Parathyroid adenoma (tissue), 2 donors: ENCODE data around the gene LCP2.

Source experiments
- H2AFZ ChIP-seq: fragments of 300-600 bp; sonication (generic); one replicate; pipeline ENCODE4 v1.7.0; 2017; ENCODE audit warnings: antibody characterized with exemption, mild to moderate bottlenecking
- H3K27ac ChIP-seq: fragments of 300-600 bp; sonication (generic); one replicate; pipeline ENCODE4 v1.7.0; 2017
- H3K27me3 ChIP-seq: fragments of 300-600 bp; sonication (generic); one replicate; pipeline ENCODE4 v1.7.0; 2017; ENCODE audit warnings: low read length; ENCODE audit not compliant: control insufficient read depth, insufficient read depth
- H3K36me3 ChIP-seq: fragments of 300-600 bp; sonication (generic); one replicate; pipeline ENCODE4 v1.7.0; 2017; ENCODE audit warnings: low read length; ENCODE audit not compliant: control insufficient read depth, insufficient read depth
- H3K4me1 ChIP-seq: fragments of 300-600 bp; sonication (generic); one replicate; pipeline ENCODE4 v1.7.0; 2017; ENCODE audit warnings: control low read depth
- H3K4me2 ChIP-seq: fragments of 300-600 bp; sonication (generic); one replicate; pipeline ENCODE4 v1.7.0; 2017; ENCODE audit warnings: low read length
- H3K4me3 ChIP-seq: fragments of 300-600 bp; sonication (generic); one replicate; pipeline ENCODE4 v1.7.0; 2017; ENCODE audit warnings: low read depth, low read length
- H3K79me2 ChIP-seq: fragments of 300-600 bp; sonication (generic); one replicate; pipeline ENCODE4 v1.7.0; 2017; ENCODE audit warnings: control low read depth
- H3K9ac ChIP-seq: fragments of 300-600 bp; sonication (generic); one replicate; pipeline ENCODE4 v1.7.0; 2017; ENCODE audit warnings: mild to moderate bottlenecking
- H3K9me3 ChIP-seq: fragments of 300-600 bp; sonication (generic); one replicate; pipeline ENCODE4 v1.7.0; 2017; ENCODE audit warnings: low read length; ENCODE audit not compliant: control insufficient read depth
- CTCF ChIP-seq: fragments of 300-600 bp; sonication (generic); IDR thresholded peaks from one replicate; pipeline ENCODE4 v1.7.0; 2017; ENCODE audit warnings: antibody characterized with exemption, mild to moderate bottlenecking
- donor health status: primary hyperparathyroidism.

LCP2 gene

DNA sequence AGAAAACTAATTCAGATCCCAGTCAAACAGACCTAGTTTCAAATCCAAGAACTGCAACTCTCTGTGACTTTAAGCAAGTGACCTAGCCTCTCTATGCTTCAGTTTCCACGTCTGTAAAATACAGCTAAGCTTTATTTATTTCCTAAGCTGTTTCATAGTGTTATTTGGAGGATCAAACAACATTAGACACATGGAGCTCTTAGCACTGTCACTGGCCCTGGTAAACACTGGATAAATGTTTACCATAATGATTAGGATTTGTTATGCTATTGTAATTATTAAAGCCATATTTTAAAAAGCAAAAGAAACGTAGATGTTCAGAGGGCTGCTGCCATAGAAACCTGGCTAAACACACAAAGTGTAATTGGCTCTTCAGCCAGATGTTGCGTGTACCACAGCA is 91.4 kb downstream of the LCP2 start:
- TF ChIP-seq CTCF, result no peak
- H3K27me3 ChIP-seq, result no peaks in the 10 kb centered on the region
- H3K4me3 ChIP-seq, result no peak overlapping the region
- no peak overlapping the region for H2AFZ ChIP-seq
- no peaks in the 10 kb centered on the region for H3K79me2 ChIP-seq
- no peak overlapping the region for H3K9ac ChIP-seq
- H3K4me2 ChIP-seq, result no peak overlapping the region
- H3K27ac ChIP-seq, result no peak overlapping the region
- no peaks in the 10 kb centered on the region for H3K36me3 ChIP-seq
- H3K4me1 ChIP-seq, result no peaks in the 10 kb centered on the region
- H3K9me3 ChIP-seq, result no peaks in the 10 kb centered on the region

GRCh38 chr5:170204202-170204601 is 93.4 kb downstream of the LCP2 start:
- no peak overlapping the region for H3K9ac ChIP-seq
- H3K27ac ChIP-seq, result no peak overlapping the region
- no peak overlapping the region for H3K4me2 ChIP-seq
- no peak for TF ChIP-seq CTCF
- H3K36me3 ChIP-seq, result no peaks in the 10 kb centered on the region
- no peak overlapping the region for H2AFZ ChIP-seq
- no peaks in the 10 kb centered on the region for H3K9me3 ChIP-seq
- no peaks in the 10 kb centered on the region for H3K79me2 ChIP-seq
- no peaks in the 10 kb centered on the region for H3K27me3 ChIP-seq
- no peak overlapping the region for H3K4me3 ChIP-seq
- no peaks in the 10 kb centered on the region for H3K4me1 ChIP-seq

DNA sequence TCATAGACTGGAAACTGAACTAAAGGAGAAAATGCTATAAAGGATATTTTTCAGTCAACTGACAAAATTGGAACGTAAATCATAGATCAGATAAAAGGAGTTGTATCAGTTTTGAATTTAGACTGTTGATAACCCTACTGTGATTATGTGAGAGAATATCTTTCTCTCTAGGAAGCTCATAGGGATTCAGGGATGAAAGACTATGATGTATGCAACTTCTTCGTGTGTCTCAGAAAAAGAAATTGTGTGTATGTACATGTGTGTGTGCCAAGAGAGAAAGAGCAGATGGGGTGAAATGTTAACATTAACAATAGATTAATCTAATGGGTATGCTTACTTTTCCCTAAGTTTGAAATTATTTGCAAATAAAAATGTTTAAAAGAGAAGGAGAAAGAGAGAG is 95.5 kb downstream of the LCP2 start:
- no peaks in the 10 kb centered on the region for H3K4me1 ChIP-seq
- no peaks in the 10 kb centered on the region for H3K79me2 ChIP-seq
- no peak overlapping the region for H3K27ac ChIP-seq
- no peak overlapping the region for H3K4me2 ChIP-seq
- no peak overlapping the region for H3K4me3 ChIP-seq
- no peak overlapping the region for H2AFZ ChIP-seq
- no peaks in the 10 kb centered on the region for H3K27me3 ChIP-seq
- no peak for TF ChIP-seq CTCF
- no peak overlapping the region for H3K9ac ChIP-seq
- H3K36me3 ChIP-seq, result no peaks in the 10 kb centered on the region
- H3K9me3 ChIP-seq, result no peaks in the 10 kb centered on the region

GRCh38 chr5:170201311-170201710 is 96.3 kb downstream of the LCP2 start:
- H3K4me3 ChIP-seq, result no peak overlapping the region
- no peaks in the 10 kb centered on the region for H3K4me1 ChIP-seq
- H3K4me2 ChIP-seq, result no peak overlapping the region
- H3K9ac ChIP-seq, result no peak overlapping the region
- H3K79me2 ChIP-seq, result no peaks in the 10 kb centered on the region
- no peak for TF ChIP-seq CTCF
- H3K27me3 ChIP-seq, result no peaks in the 10 kb centered on the region
- no peaks in the 10 kb centered on the region for H3K9me3 ChIP-seq
- no peak overlapping the region for H3K27ac ChIP-seq
- H3K36me3 ChIP-seq, result no peaks in the 10 kb centered on the region
- no peak overlapping the region for H2AFZ ChIP-seq

DNA sequence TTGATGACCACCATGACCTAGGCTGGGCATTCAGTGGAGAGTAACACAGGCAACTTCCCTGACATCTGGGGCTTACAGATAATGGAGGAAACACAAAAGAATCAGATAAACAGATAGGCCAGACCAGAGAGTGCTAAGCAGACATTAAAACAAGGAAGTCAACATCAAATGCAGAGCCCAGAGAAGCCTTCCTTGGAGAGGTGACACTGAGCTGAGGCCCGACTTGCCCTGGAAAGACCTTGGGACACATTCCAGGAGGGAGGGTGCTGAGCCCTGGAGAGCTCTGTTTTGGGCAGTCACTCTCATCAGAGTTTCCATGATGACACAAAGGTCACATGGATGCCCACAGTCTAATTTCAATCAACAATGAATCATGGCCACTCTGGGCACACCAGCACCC is 96.7 kb downstream of the LCP2 start:
- Histone ChIP-seq H3K36me3 (no peaks in the 10 kb centered on the region), H3K27me3 (no peaks in the 10 kb centered on the region), H3K79me2 (no peaks in the 10 kb centered on the region), H2AFZ (no peak overlapping the region), H3K27ac (no peak overlapping the region), H3K4me2 (no peak overlapping the region), H3K9me3 (no peaks in the 10 kb centered on the region), H3K9ac (no peak overlapping the region), H3K4me3 (no peak overlapping the region), H3K4me1 (no peaks in the 10 kb centered on the region)
- no peak for TF ChIP-seq CTCF
